HL-60/S4 treated with retinoic acid at 250 ng/mL for 4 days and 3 days (cell line): ENCODE measurements around the gene AKT3.

Source experiments
- in situ Hi-C: fragments of 300-500 bp; cut with MboI; formaldehyde crosslinking; loops from 2 replicates; pipeline ENCODE4 v1.7.0; 2022; ENCODE audit warnings: low sequenced_read_pairs

Gene AKT3

DNA sequence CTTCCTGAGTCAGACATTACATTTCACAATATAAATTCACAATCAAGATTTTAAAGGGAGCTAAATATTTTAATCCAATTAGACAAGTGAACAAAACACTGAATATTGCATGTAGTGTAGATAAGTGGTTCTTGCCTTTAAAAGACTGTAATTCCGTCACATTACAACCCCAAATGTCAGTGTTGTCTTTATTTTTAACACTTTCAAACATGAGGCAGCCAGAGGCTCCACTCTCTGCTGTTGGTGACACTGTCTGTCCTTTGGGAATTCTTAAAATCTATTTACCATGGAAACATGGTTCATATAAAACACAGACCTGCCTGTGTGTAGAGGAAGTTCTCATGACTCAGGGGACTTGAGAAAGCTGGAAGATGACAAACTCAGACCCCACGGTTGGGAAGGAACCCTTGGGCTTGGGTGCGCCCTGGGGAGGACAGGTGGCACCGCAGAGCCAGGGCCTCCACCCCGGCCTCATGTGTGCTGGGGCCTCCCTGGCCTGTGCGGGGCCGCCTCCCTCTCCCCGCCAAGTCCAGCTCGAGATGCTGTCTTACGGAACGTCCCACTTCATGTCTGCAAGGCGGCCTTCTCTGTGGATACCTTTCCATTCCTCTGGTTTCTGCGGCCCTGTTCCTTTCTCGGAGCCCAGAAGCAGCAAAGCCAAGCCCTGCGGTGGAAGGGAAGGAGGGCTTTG lies 355.2 kb downstream of the AKT3 start:
- in situ Hi-C loops = no loop called here

DNA sequence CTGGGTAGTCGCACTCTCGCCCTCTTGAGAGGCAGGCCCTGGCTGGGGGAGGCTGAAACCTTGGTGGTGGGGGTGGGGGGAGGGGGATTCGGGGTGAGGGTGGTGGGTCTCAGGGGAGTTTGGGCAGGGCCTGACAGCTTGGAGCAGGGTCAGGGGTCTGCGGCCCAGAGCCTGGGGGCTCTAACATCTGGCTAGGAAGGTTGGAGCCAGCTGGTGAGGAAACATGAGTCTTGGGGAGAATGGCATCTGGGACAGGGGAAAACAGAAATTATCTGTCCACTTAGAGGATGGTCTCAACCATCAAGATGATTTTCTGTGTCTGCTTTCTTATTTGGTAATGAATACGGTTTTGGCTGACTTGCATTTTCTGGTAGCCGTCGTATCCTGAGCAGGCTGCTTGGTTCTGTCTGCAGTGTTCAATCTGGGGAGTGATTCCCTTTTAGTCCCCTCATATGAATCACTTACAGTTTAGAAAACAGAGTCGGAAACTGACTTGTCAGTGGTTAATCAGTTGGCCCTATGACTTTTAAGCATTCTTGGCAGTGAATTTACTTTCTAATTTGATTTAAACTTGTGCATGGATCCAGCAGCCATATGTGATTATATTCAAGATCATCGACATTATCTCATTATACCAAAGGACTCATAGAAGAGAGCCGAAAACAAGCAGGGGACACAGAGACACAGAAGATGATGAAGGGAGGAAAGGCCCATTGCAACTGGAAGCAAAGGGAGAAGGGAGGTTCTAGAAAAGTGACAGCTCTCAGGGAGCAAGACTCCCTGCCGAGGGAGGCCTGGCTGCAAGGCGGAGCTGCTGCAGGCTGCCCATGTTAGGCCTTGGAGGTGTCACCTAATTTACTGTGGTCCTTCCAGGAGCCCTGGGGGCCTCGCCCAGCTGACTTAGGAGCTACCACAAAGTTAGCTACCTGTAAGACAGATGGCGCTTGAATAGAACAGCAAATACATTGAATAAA lies 356.6 kb downstream of the AKT3 start:
- in situ Hi-C loops = no loop called here

GRCh38 chr1:243490748-243491686 lies 359.0 kb downstream of the AKT3 start:
- in situ Hi-C loops = no loop called here

GRCh38 chr1:243489681-243490546 lies 360.1 kb downstream of the AKT3 start:
- in situ Hi-C loops = no loop called here

GRCh38 chr1:243489158-243489527 lies 360.9 kb downstream of the AKT3 start:
- in situ Hi-C loops = no loop called here

DNA sequence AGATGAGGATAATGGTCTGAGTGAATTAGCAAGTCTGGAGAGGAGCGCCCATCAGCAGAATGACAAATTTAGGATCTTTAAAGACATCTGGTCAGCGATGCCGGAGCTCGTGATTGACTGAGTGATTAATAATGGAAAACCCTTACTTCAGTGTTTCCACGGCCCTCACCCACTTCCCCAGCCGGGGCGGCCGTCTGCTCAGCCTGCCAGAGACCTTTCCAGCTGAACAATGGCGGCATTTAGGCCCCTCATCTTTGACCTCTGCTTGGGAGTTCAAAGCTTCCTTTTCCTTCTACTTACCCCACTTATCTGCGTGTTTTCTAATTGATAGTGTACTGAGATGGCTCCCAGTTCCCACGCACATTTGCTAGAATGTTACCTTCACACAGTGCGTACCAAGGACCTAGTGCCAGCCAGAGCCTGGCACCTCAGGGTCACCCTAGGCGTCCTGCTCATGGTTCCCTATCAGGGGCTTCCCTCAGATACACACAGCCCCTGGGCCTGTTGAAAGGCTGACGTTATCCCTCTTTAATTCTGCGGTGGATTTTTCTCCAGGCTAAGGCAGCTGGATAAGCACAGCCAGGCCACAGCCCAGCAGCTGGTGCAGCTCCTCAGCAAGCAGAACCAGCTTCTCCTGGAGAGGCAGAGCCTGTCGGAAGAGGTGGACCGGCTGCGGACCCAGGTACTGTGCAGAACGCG lies 361.4 kb downstream of the AKT3 start:
- in situ Hi-C loops = no loop called here

- in situ Hi-C loops = no loop called here
Observed at GRCh38 chr1:243487649-243488227, 362.3 kb downstream of the AKT3 start.

DNA sequence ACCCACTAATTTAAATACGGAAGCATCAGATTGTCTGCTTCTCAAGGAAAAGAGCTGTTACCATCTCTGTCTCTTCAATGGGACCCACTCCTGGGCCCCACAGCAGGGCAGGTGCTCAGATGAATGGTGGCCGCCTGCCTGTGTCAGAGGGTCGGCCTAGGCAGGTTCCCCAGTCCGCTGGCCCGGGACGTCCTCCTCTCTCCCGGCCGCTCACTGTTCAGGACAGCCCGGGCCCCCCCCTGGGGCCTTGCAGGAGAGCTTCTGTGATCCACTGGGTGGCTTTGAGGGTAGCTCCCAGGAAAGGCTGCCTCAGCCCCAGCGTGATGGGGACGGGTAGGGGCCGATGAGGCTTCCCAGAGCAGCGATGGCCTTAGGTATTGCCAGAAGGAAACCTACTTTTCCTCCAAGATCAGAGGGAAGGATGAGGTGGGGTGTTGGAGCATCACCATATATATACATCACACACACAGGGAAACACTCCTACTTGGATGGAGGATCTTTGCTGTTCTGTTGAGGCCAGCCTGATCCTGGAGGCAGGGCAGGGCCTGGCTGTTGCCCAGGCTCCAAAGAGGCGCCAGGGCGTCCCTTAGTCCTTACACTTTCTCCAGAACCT lies 362.9 kb downstream of the AKT3 start:
- in situ Hi-C loops = no loop called here

- in situ Hi-C loops = no loop called here
Observed at GRCh38 chr1:243483952-243484351, 366.1 kb downstream of the AKT3 start.

DNA sequence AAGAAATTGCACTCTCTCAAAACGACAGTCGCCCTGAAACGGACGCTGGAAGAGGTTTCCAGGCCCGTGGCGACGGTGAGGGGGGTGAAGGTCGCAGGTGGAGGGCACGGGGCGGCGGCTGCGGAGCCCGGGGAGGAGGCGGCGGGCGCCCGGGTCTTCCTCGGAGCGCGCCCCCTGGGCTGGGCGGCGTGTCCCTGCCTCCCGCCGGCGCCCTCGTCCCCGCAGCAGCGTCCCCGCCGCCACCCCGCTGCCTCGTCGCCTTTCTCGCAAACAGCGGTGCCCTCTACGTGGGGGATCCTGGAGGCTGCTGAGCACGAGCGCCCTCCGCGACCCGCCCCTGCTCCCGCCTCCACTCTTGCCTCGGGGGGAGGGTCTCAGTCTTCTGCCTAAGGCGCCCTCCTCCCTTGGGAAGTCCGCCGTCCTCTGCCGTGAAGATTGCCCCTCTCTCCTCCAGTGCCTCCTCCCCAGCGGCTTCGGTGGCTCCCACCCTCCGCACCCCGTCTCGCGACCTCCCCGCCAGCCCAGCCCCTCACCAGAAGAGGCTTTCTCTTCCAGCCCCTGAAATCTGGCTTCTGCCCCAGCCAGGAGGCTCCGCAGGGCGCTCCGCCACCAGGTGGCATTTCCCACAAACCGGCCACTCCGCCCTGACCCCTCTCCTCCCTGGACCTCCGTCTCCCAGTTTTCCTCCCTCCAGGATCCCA lies 366.8 kb downstream of the AKT3 start:
- in situ Hi-C loops = no loop called here

DNA sequence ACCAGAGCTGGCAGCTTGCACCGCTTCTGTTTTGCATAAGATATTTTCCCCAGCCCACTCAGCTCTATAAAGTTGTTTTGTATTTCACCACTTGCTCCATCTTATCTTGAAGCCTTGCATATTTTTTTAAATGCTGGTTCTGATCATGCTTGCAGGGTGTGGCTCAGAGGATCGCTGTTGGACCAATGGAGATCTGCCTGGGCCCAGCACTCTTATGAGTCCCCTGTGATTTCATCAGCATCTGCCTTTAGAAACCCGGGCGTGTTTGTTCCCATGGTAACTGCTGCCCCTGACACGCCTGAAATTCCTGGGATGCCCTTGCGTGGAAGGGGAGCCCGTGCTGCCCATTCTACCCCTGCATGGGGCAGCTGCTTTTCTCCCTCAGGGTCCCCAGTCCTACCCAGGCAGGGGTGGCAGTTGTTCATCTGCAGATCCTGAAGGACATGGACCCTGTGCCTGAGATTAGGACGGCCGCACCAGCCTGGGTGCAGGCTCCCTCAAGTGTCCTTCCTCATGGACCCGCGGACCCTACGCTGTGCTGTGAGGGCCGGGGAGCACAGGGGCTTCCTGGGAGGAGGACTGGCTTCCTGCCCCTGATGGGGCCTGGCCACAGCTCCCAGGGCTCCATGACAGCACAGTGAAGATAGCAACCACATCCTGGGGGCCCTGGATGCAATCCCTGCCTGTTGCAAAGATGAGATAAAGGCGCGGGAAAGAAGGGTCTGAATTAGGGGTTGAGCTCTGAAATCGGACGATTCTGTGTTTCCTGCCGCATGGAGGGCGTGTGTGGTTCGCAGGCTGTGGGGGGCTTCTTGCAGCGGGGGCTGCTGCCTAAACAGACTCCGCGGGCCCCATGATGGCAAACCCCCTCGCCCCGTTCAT lies 367.7 kb downstream of the AKT3 start:
- in situ Hi-C loops = no loop called here

- in situ Hi-C loops = no loop called here
Observed at GRCh38 chr1:243481101-243481500, 368.9 kb downstream of the AKT3 start.

- in situ Hi-C loops = no loop called here
Observed at GRCh38 chr1:243477731-243478290, 372.2 kb downstream of the AKT3 start.

- in situ Hi-C loops = no loop called here
Observed at GRCh38 chr1:243475966-243476365, 374.1 kb downstream of the AKT3 start.

DNA sequence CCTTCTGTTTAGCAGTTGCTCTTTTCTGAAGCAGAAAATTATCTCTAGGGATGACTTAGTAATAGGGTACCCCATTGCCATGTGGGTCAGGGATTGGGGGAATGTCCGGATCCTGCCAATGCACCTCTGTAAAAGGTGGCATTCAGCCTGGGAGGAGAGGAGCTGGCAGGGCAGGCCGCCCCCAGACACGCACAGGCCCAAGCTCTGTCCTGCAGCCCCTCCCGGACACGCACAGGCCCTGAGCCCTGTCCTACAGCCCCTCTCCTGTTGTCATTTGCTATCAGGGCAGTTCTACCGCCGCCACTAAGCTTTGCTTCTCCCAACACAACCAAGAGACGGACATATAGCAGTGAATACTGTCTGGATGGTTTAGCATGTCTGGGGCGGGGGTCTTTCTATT lies 375.1 kb downstream of the AKT3 start:
- in situ Hi-C loops = no loop called here

GRCh38 chr1:243474136-243474881 lies 375.7 kb downstream of the AKT3 start:
- in situ Hi-C loops = no loop called here
